Measurements from ENCODE around the gene SARDH.
"Not testable (repeated sequence)": the region's sequence is repeated elsewhere in the genome, so short reads cannot be mapped to it uniquely, and the experiment has no call there.

Gene SARDH

GRCh38 chr9:133640580-133641395 is 97.4 kb downstream of the SARDH start:
- no peak for DNase-seq

- no peak for DNase-seq
Measured at GRCh38 chr9:133640160-133640559, 98.0 kb downstream of the SARDH start.

- DNase-seq = no peak
Measured at GRCh38 chr9:133639613-133640012, 98.5 kb downstream of the SARDH start.

- no peak for DNase-seq
Measured at GRCh38 chr9:133638711-133639110, 99.4 kb downstream of the SARDH start.

GRCh38 chr9:133638076-133638475 is 100.1 kb downstream of the SARDH start:
- DNase-seq = no peak

- no peak for DNase-seq
Measured at GRCh38 chr9:133637451-133638055, 100.6 kb downstream of the SARDH start.

GRCh38 chr9:133636902-133637301 is 101.2 kb downstream of the SARDH start:
- DNase-seq = no peak

- no peak for DNase-seq
Measured at GRCh38 chr9:133635533-133636531, 102.3 kb downstream of the SARDH start, which contains the start of gene DBH. TSS of gene DBH (plus strand) at chr9:133636363. CDS start at chr9:133636372, 9 bp downstream.

GRCh38 chr9:133635098-133635497 is 103.1 kb downstream of the SARDH start:
- no peak for DNase-seq

GRCh38 chr9:133634081-133634691 is 104.0 kb downstream of the SARDH start:
- no peak for DNase-seq

GRCh38 chr9:133633681-133634080 is 104.5 kb downstream of the SARDH start:
- DNase-seq = no peak

GRCh38 chr9:133632806-133633680 is 105.1 kb downstream of the SARDH start:
- no peak for DNase-seq

- no peak for DNase-seq
Measured at GRCh38 chr9:133631111-133631510, 107.0 kb downstream of the SARDH start.

GRCh38 chr9:133629221-133630110 is 108.7 kb downstream of the SARDH start:
- no peak for DNase-seq

- DNase-seq = no peak
Measured at GRCh38 chr9:133628766-133629165, 109.4 kb downstream of the SARDH start.

- no peak for DNase-seq
Measured at GRCh38 chr9:133627341-133627740, 110.8 kb downstream of the SARDH start.

GRCh38 chr9:133626008-133626407 is 112.1 kb downstream of the SARDH start:
- DNase-seq = not testable (repeated sequence)

- DNase-seq = no peak
Measured at GRCh38 chr9:133622555-133622954, 115.6 kb downstream of the SARDH start.

- no peak for DNase-seq
Measured at GRCh38 chr9:133621725-133622267, 116.4 kb downstream of the SARDH start.

- DNase-seq = peak; percentile 45
Measured at GRCh38 chr9:133619791-133620190, 118.4 kb downstream of the SARDH start.

Data from activated naive CD4-positive, alpha-beta T cell treated with Interleukin-2 at 50 U/mL for 16 hours (primary cell).